GM12874 (cell line): Measurements from ENCODE around the gene NOVA1.

Experiments used
- TF ChIP-seq, protein P1 (sequence below): IDR thresholded peaks from 2 replicates; pipeline ENCODE4 v1.5.1; 2011; ENCODE audit warnings: low read depth, mild to moderate bottlenecking, control low read depth, low read length, moderate library complexity; ENCODE audit not compliant: insufficient read depth

Gene NOVA1

DNA sequence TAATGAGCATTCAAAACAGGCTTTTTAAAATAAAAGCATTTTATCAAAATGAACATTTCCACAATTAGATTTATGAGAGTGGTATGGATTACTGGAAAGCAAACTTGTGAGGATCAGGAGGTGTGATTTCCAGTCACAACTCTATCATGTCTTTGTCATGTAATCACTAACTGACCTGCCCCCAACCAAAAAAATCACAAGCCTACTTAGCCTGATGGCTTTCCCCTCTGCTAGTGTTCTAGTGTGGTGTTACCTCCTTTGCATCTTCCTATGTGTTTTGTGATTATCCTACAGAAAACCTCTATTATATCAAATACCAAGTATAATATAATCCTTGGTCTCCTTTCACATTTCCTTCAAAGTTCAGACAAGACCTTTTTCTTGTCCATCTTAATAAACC, 168.6 kb downstream of the NOVA1 start:
- TF ChIP-seq, protein P1, sequence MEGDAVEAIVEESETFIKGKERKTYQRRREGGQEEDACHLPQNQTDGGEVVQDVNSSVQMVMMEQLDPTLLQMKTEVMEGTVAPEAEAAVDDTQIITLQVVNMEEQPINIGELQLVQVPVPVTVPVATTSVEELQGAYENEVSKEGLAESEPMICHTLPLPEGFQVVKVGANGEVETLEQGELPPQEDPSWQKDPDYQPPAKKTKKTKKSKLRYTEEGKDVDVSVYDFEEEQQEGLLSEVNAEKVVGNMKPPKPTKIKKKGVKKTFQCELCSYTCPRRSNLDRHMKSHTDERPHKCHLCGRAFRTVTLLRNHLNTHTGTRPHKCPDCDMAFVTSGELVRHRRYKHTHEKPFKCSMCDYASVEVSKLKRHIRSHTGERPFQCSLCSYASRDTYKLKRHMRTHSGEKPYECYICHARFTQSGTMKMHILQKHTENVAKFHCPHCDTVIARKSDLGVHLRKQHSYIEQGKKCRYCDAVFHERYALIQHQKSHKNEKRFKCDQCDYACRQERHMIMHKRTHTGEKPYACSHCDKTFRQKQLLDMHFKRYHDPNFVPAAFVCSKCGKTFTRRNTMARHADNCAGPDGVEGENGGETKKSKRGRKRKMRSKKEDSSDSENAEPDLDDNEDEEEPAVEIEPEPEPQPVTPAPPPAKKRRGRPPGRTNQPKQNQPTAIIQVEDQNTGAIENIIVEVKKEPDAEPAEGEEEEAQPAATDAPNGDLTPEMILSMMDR: no peak

DNA sequence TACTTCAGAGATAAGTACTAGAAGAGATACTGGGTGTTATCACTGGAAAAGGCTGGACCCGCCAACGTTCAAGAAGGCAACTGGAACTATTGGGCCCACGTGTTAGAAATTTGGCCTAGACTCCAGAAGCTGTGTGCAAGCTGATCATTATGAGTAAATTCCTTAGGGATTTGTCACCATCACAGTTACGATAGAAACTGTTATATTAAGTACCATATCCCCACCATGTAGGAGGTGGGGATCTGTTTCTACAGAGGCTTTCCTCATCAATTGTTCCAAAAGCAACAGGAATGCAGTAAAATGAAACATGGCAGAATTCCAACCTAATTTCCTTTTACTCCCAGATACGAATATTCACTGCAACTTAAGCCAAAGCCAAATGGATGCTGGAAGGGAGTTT, 170.7 kb downstream of the NOVA1 start:
- TF ChIP-seq, protein P1: no peak

DNA sequence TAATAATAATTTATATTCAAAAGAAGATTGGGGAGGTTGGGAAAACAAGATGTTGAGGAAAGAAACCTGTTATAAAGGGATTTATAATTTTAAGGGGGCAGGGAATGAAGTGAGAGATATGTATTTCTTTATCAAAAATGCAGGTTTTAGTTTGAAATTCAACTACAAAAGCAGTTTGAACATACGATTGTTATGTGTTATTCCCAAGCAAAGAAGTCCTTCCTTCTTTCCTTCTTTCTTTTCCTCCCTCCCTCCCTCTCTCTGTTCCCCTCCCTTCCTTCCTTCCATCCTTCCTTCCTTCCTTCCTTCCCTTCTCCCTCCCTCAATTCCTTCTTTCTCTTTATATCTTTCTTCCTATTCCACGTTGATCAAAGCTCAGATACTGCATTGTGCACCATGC, 173.3 kb downstream of the NOVA1 start:
- TF ChIP-seq, protein P1: no peak

- TF ChIP-seq, protein P1: no peak
Observed at GRCh38 chr14:26415618-26416123, 182.2 kb downstream of the NOVA1 start.

DNA sequence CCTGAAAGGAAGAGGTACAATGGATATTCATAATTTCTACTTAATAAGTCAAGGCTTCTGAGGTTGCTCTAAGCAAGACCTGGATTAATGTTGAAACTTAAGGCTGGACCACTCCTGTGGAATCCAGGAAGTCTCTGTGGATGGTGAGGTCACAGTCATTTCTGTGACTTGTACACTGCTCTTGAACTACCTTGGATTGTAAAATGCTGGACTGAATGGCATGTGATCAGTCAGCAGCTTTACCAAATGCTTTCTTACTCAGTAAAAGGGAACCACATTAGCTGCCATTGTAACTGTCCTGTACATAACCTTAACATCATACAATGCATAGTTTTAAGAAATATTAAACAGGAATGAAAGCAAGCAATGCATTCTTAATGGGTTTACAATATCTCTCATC, 182.9 kb downstream of the NOVA1 start:
- TF ChIP-seq, protein P1: no peak

GRCh38 chr14:26414103-26414502, 183.7 kb downstream of the NOVA1 start:
- TF ChIP-seq, protein P1: no peak

DNA sequence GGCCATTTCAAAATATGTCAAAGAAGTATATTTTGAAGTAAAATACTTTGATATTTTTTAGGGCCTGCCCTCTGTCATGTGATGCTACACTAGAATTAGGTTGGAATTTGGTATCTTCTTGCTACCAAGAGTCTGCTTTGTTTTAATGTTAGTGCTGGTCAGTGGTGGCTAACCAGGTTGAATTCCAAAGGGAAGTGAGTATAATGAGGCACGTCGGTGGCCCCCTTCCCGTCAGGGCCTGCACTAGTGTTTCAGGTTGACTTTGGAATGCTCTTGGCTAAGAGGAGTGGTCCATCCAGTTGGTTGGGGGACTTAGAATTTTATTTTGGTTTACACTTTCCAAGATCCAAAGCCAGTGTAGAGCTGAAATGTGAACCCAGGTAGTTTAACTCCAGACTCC, 185.4 kb downstream of the NOVA1 start:
- TF ChIP-seq, protein P1: no peak
